CD14-positive monocyte (primary cell): ENCODE data around the gene FLII. TPM values are rescaled to one million over a fixed set of nuclear protein-coding genes. Genes with fewer than 3 reads are reported as not detected.

ENCODE experiments used
- DNase-seq, 3 donors: peaks; one replicate each; pipeline ENCODE4 v3.0.0-alpha.2; 2011 to 2022
- H2AFZ ChIP-seq: 2 replicates; pipeline ENCODE4 v1.6.0; 2012; ENCODE audit warnings: mild to moderate bottlenecking, low read depth, low read length, inconsistent platforms; ENCODE audit not compliant: insufficient read depth, poor library complexity, severe bottlenecking
- H3K27ac ChIP-seq, 2 donors: 1 replicate in 1 of 2; 2 replicates in 1 of 2; pipeline ENCODE4 v1.5.1; 2012 to 2013; ENCODE audit warnings: low read length in 2 of 2, control low read depth in 1 of 2, inconsistent platforms in 1 of 2, low read depth in 1 of 2, mild to moderate bottlenecking in 1 of 2
- H3K27me3 ChIP-seq, 2 donors: one replicate each; pipeline versions ENCODE4 v1.6.0 to v1.6.1; 2011 to 2013; ENCODE audit warnings: low read length in 2 of 2; ENCODE audit not compliant: control insufficient read depth in 2 of 2, insufficient read depth in 2 of 2
- H3K36me3 ChIP-seq, 2 donors: replicated peaks in 1 of 2; 1 replicate in 1 of 2; 2 replicates in 1 of 2; pipeline versions ENCODE4 v1.5.1 to v1.6.1; 2012 to 2013; ENCODE audit warnings: low read length in 2 of 2, control low read depth in 1 of 2, inconsistent platforms in 1 of 2, mild to moderate bottlenecking in 1 of 2; ENCODE audit not compliant: insufficient read depth in 2 of 2, control insufficient read depth in 1 of 2
- H3K4me1 ChIP-seq, 2 donors: 1 replicate in 1 of 2; 2 replicates in 1 of 2; pipeline versions ENCODE4 v1.5.1 to v1.6.1; 2012 to 2013; ENCODE audit warnings: low read length in 2 of 2, control low read depth in 1 of 2, inconsistent platforms in 1 of 2, mild to moderate bottlenecking in 1 of 2, moderate library complexity in 1 of 2; ENCODE audit not compliant: insufficient read depth in 2 of 2, control insufficient read depth in 1 of 2
- H3K4me2 ChIP-seq: replicated peaks from 2 replicates; pipeline ENCODE3; 2012; ENCODE audit warnings: low read length, moderate library complexity, mild to moderate bottlenecking; ENCODE audit not compliant: poor library complexity, severe bottlenecking; ENCODE audit errors: extremely low read depth
- H3K4me3 ChIP-seq, 3 experiments: fragments of 200-600 bp in 1 of 3; sonication (generic) in 1 of 3; replicated peaks in 1 of 3; 1 replicate in 2 of 3; 2 replicates in 1 of 3; pipeline ENCODE4 v1.5.1; 2011 to 2013; ENCODE audit warnings: low read length in 3 of 3, mild to moderate bottlenecking in 3 of 3, control low read depth in 2 of 3, low read depth in 2 of 3, inconsistent platforms in 1 of 3, moderate library complexity in 1 of 3
- H3K79me2 ChIP-seq: 2 replicates; pipeline ENCODE4 v1.6.0; 2012; ENCODE audit warnings: mild to moderate bottlenecking, control low read depth, inconsistent platforms, low read length, moderate library complexity; ENCODE audit not compliant: insufficient read depth
- H3K9ac ChIP-seq: 2 replicates; pipeline ENCODE4 v1.6.0; 2017; ENCODE audit warnings: low read length, mild to moderate bottlenecking; ENCODE audit not compliant: insufficient read depth, poor library complexity, severe bottlenecking
- H3K9me3 ChIP-seq, 2 donors: replicated peaks in 1 of 2; 1 replicate in 1 of 2; 2 replicates in 1 of 2; pipeline versions ENCODE4 v1.5.1 to v1.6.1; 2012 to 2013; ENCODE audit warnings: low read length in 2 of 2, control low read depth in 1 of 2; ENCODE audit not compliant: control insufficient read depth in 1 of 2, insufficient read depth in 1 of 2
- H4K20me1 ChIP-seq: 2 replicates; pipeline ENCODE4 v1.6.0; 2012; ENCODE audit warnings: mild to moderate bottlenecking, low read length, control low read depth, moderate library complexity; ENCODE audit not compliant: insufficient read depth
- H3K27ac Mint-ChIP-seq, 7 donors: one replicate each; pipeline ENCODE4 v1.8.0; 2020; ENCODE audit warnings: mild to moderate bottlenecking in 7 of 7, mixed read lengths in 7 of 7, moderate library complexity in 6 of 7, inconsistent platforms in 2 of 7
- H3K27me3 Mint-ChIP-seq, 3 donors: one replicate each; pipeline ENCODE4 v1.8.0; 2021 to 2022; ENCODE audit warnings: low read depth in 3 of 3, mild to moderate bottlenecking in 3 of 3, mixed read lengths in 3 of 3, moderate library complexity in 3 of 3, inconsistent platforms in 1 of 3
- H3K36me3 Mint-ChIP-seq, 2 donors: one replicate each; pipeline ENCODE4 v1.8.0; 2020; ENCODE audit warnings: mixed read lengths in 2 of 2, inconsistent platforms in 1 of 2, mild to moderate bottlenecking in 1 of 2
- H3K4me1 Mint-ChIP-seq: one replicate; pipeline ENCODE4 v1.8.0; 2020; ENCODE audit warnings: mild to moderate bottlenecking, mixed read lengths
- H3K4me3 Mint-ChIP-seq, 2 donors: one replicate each; pipeline ENCODE4 v1.8.0; 2020; ENCODE audit warnings: mild to moderate bottlenecking in 2 of 2, mixed read lengths in 2 of 2, moderate library complexity in 1 of 2
- H3K9me3 Mint-ChIP-seq, 7 donors: one replicate each; pipeline ENCODE4 v1.8.0; 2020 to 2022; ENCODE audit warnings: mixed read lengths in 7 of 7, mild to moderate bottlenecking in 6 of 7, moderate library complexity in 6 of 7, inconsistent platforms in 2 of 7
- CTCF ChIP-seq: fragments of 200-600 bp; IDR thresholded peaks from one replicate; pipeline ENCODE4 v1.8.0; 2022; ENCODE audit warnings: antibody characterized with exemption, mild to moderate bottlenecking
- WGBS: methylation state at CpG from one replicate; pipeline ENCODE4 v1.1.5; 2013; ENCODE audit warnings: missing lambda C conversion rate; ENCODE audit not compliant: insufficient coverage; 5-methylcytosine and 5-hydroxymethylcytosine counted together
- intact Hi-C, 2 donors: fragments of 100-400 bp; cut with micrococcal nuclease; formaldehyde crosslinking; loops; one replicate each; pipeline versions ENCODE4 v1.15.0 to v1.15.1; 2023
- polyA plus RNA-seq, 3 donors: library from polyadenylated mRNA; depleted of rRNA in 1 of 3; unstranded in 2 of 3; stranded (reverse) in 1 of 3; fragments of 300-500 nt in 2 of 3; fragments of >200 nt in 1 of 3; fragmentation: Illumina TruSeq in 2 of 3; gene quantifications; 1 replicate in 2 of 3; 2 replicates in 1 of 3; pipeline ENCODE4 v1.2.3, GENCODE V29; 2012 to 2021

FLII gene
- polyA plus RNA-seq, 3 donors: 145 to 724 (median 227) TPM

GRCh38 chr17:18263885-18264682 lies 5.5 kb upstream of the FLII start:
- Mint-ChIP-seq H3K36me3 (peaks cover 8 to 18% of the 10 kb centered on the region in 2 donors), H3K27me3 (peaks cover 0 to 1% (median 0%) of the 10 kb centered on the region in 3 donors), H3K27ac (no peak overlapping the region), H3K4me3 (no peak overlapping the region), H3K4me1 (peaks cover 24% of the 10 kb centered on the region), H3K9me3 (no peaks in the 10 kb centered on the region)
- intact Hi-C loops: no loop called here
- Histone ChIP-seq H3K36me3 (peaks cover 12 to 26% of the 10 kb centered on the region in 2 donors), H3K4me1 (peaks cover 24 to 34% of the 10 kb centered on the region in 2 donors), H2AFZ (no peak overlapping the region), H3K79me2 (peaks cover 8% of the 10 kb centered on the region), H3K27ac (no peak overlapping the region), H3K9ac (no peak overlapping the region), H3K4me2 (no peak overlapping the region), H4K20me1 (no peaks in the 10 kb centered on the region), H3K4me3 (no peak overlapping the region), H3K27me3 (no peaks in the 10 kb centered on the region), H3K9me3 (no peaks in the 10 kb centered on the region)
- 97% methylated on average over 50 of the region's 50 CpGs for WGBS
- DNase-seq: no peak
- no peak for TF ChIP-seq CTCF

GRCh38 chr17:18262641-18263040 lies 4.1 kb upstream of the FLII start:
- no peak overlapping the region for H3K9ac ChIP-seq
- peaks cover 6% of the 10 kb centered on the region for H4K20me1 ChIP-seq
- H3K9me3 Mint-ChIP-seq: no peaks in the 10 kb centered on the region
- peak overlapping the region in 2 of 7 donors; percentile 35 to 47 for H3K27ac Mint-ChIP-seq
- H3K4me1 Mint-ChIP-seq: peaks cover 30% of the 10 kb centered on the region
- H3K27ac ChIP-seq: no peak overlapping the region
- H3K27me3 Mint-ChIP-seq: peaks cover 0 to 2% (median 1%) of the 10 kb centered on the region in 3 donors
- H3K4me3 Mint-ChIP-seq: no peak overlapping the region
- no peak overlapping the region for H3K4me3 ChIP-seq
- no peak overlapping the region for H2AFZ ChIP-seq
- peaks cover 8 to 18% of the 10 kb centered on the region in 2 donors for H3K36me3 Mint-ChIP-seq
- DNase-seq: no peak
- WGBS: 96% methylated on average over 12 of the region's 12 CpGs
- no peak overlapping the region for H3K4me2 ChIP-seq
- no peaks in the 10 kb centered on the region for H3K9me3 ChIP-seq
- no peaks in the 10 kb centered on the region for H3K27me3 ChIP-seq
- peaks cover 12 to 26% of the 10 kb centered on the region in 2 donors for H3K36me3 ChIP-seq
- H3K4me1 ChIP-seq: peaks cover 30 to 41% of the 10 kb centered on the region in 2 donors
- intact Hi-C loops: no loop called here
- H3K79me2 ChIP-seq: peaks cover 18% of the 10 kb centered on the region
- TF ChIP-seq CTCF: no peak
